GM10847 (cell line): ENCODE data around the gene TEX2.

ENCODE experiments used
- POLR2A ChIP-seq: IDR thresholded peaks from 2 replicates; pipeline ENCODE4 v1.6.1; 2011; ENCODE audit not compliant: insufficient read length; ENCODE audit errors: extremely low read depth

TEX2 gene

DNA sequence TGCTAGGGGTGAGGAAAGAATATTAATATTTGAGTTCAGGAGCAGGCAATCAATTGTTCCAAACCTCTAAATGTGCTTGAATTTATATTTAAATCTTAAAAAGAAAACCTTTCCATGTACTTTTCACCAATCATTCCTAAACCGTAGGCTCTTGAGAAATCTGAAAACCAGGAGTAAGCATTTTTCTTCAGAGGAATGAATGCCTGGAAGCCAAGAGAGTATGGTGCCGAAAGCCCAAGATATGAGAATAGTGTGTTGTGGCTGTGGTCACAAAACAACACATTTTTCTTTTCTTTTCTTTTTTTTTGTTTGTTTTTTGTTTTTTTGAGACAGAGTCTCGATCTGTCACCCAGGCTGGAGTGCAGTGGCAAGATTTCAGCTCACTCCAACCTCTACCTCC lies 37.6 kb downstream of the TEX2 start:
- no peak for TF ChIP-seq POLR2A

DNA sequence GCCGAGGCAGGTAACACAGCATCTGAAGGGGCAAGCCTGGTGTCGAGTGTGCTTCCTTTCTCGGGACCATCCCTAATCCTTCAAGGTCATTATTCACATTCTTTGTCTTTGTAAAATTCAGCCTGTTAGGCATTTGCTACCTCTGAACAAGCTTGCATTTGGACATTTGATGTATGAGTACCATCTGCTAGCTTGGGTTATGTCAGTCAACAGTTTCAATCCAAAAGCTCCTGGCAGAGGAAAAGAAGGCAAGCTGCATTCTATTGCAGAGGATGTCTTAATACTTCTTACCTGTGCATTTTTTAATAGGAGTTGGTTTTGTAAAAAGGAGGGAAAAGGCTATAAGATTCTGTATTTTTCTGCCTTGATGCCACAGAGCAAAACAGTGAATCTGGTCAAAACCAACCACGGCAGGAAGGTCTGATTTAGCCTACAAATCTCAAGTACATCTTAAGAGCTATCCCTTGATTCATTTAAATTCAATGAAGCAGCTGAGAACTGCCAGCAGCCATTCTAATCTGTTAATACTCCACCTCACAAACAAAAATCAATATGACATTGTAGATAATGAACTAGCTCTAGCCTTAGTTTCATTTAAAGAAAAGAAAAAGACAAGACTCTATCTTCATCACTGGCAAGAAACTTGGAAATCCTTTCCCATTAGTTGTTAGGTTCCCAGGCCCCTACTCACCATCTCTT lies 39.0 kb downstream of the TEX2 start:
- no peak for TF ChIP-seq POLR2A

DNA sequence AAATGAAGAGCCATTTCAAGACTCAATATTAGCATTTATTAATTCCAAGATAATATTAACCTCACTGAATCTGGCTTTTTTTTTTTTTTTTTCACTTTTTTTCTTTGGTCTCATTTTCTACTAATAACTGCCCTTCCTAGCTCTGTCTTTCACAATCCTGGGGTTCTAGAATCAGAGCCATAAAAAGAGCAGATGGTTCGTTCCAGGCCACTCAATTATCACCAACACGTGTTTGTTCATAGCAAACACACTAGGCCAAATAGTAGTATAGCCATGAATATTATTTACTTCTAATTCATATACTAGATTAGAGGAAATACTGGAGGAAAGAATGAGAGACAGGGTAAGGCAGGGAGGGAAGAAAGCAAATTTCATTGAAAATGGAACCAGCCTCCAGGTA lies 39.8 kb downstream of the TEX2 start:
- TF ChIP-seq POLR2A: no peak

DNA sequence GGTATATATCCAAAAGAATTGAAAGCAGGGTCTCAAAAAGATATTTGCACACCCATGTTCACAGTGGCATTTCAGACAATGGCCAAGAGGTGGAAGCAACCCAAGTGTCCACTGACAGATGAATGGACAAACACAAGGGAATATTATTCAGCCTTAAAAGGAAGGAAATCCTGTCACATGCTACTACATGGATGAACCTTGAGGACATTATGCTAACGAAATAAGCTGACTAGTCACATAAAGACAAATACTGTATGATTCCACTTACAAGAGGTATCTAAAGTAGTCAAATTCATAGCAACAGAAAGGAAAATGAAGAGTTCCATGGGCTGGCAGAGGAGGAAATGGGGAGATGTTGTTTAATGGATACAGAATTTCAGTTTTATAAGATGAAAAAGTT lies 41.4 kb downstream of the TEX2 start:
- TF ChIP-seq POLR2A: no peak

GRCh38 chr17:64219571-64219970 lies 43.5 kb downstream of the TEX2 start:
- no peak for TF ChIP-seq POLR2A

GRCh38 chr17:64218066-64218465 lies 45.0 kb downstream of the TEX2 start:
- TF ChIP-seq POLR2A: no peak

DNA sequence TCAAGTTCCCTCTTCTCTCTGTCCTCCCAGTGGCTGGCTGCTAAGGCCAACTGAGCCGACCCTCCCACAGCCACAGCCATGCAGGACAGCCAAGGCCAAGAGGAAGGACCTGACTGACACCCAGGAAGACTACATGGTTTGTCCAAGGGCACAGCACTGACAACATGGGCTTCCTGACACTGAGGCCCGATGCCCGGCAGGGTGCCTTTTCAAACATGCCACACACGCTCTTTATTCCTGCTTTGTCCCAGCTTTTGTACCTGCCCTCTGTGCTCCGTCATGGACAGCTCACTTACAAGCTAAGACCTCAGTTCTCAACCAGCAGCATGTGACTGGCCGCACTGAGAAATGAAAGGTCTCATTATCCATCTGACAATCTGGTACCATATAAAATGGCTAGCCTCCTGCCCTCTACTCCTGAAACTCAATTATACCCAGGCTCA lies 45.8 kb downstream of the TEX2 start:
- no peak for TF ChIP-seq POLR2A

DNA sequence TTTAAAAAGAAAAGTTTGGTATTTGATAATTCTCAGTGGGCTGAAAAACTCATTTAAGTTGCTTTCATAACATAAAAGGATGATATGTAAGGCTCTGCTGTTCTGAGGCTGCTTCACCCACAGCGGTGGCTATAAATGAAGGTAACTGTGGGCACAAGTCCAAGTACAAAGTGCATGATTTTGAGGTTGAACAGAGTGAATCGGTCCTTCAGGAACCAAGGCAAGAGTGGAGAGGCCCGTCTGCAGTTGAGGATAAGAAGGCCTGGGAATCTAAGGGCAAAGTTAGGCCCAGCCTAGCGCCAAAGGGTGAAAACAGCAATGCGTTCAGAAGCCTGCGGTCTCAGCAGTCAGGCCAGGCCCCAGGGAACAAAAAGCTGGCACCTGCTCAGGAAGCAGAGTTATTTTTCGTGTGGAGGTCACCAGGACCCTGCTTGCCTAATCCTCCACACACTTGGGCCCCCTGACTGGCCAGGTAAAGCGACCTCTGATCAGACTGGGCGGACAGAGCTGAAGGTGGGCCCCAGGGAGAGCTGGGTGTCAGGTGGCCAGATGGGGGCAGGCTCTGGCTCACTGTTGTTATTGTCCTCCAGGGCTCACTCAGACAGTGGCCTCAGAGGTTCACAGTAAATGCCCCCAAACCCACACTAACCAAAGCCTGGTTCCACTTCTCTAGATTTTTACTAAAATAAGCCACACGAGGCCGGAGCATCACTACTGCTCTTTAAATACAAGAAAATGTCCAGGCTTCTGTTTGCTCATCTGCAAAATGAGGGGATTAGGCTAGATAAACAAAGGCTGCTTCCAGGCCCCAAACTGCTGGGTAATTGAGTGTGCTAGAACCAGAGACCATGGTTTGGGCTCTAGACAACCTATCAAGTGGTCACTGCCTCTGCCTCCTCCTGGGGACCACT lies 46.5 kb downstream of the TEX2 start:
- TF ChIP-seq POLR2A: no peak

GRCh38 chr17:64216000-64216337 lies 47.1 kb downstream of the TEX2 start:
- TF ChIP-seq POLR2A: no peak

DNA sequence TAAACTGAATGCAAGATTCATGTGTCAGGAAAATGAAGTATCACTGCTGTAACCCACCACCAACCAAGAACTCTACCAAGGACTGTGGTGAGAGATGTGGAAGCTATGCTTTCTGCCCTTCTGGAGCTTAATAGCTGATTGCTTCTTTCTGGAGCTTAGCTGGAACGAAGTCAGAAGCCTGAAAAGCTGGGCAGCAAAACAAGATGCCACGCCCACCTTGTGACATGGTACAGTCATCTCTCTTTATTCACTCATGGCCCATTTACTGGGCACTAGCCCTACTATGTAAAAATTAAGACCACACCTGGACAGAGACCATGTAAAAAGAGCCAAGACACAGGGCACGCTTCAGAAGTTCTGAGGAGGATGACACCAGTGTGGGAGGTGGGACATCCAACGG lies 48.1 kb downstream of the TEX2 start:
- no peak for TF ChIP-seq POLR2A

GRCh38 chr17:64213995-64214811 lies 48.9 kb downstream of the TEX2 start:
- TF ChIP-seq POLR2A: no peak

- TF ChIP-seq POLR2A: no peak
Observed at GRCh38 chr17:64212122-64212521, 50.9 kb downstream of the TEX2 start.

GRCh38 chr17:64209983-64210382 lies 53.1 kb downstream of the TEX2 start:
- TF ChIP-seq POLR2A: no peak

GRCh38 chr17:64209356-64209941 lies 53.6 kb downstream of the TEX2 start:
- TF ChIP-seq POLR2A: no peak

DNA sequence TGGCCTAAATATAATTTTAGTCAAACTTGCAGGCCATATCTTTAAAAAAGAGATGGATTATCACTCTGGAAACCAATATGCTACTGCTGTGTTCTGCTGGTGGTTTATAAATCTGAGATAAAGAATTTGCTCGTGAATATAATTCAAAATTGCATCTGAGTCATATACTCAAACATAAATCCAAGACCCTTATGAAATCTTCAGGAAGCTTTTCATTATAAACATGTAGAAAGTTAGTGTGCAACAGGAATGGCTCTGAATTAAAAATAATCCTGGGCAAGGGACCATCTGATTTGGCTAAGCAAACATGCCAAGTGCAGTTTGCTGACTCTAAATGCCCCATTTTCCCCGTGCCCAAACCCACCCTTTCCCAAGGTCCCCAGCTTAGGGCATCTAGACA lies 57.3 kb downstream of the TEX2 start:
- no peak for TF ChIP-seq POLR2A

- TF ChIP-seq POLR2A: no peak
Observed at GRCh38 chr17:64203630-64204029, 59.4 kb downstream of the TEX2 start.
